PC-9 (cell line): ENCODE results near the gene ROBO1. TPM values are rescaled to one million over a fixed set of nuclear protein-coding genes. Genes with fewer than 3 reads are reported as not detected.

Experiments used
- BruUV-seq: library from RNA; stranded (reverse); fragments of 400-500 nt; replicated peaks from 2 replicates; lab custom pipeline; 2021; lab: Mats Ljungman, UMichigan
- CTCF ChIA-PET: fragments of 300-600 bp; sonication (Branson Sonifier 250); formaldehyde crosslinking; loops from one replicate; lab custom pipeline; 2022; ENCODE audit warnings: antibody characterized with exemption; lab: Charles Lee
- POLR2A ChIA-PET: fragments of 300-600 bp; sonication (Branson Sonifier 250); formaldehyde crosslinking; loops from one replicate; lab custom pipeline; 2022; ENCODE audit warnings: antibody characterized with exemption; ENCODE audit not compliant: unreplicated experiment; lab: Charles Lee
- DNase-seq, 2 experiments: peaks; one replicate each; pipeline versions ENCODE4 v3.0.0 to v3.0.0-alpha.2; 2015 to 2022; ENCODE audit warnings: mixed read lengths in 1 of 2
- H2AFZ ChIP-seq: fragments of 200-600 bp; sonication (generic); 2 replicates; pipeline ENCODE4 v1.8.1; 2017; ENCODE audit warnings: antibody characterized with exemption
- H3F3A ChIP-seq: fragments of 200-600 bp; sonication (generic); 2 replicates; pipeline ENCODE4 v1.8.1; 2017; ENCODE audit warnings: antibody characterized with exemption, mild to moderate bottlenecking, low read depth; ENCODE audit not compliant: insufficient read depth
- H3K27ac ChIP-seq: fragments of 200-600 bp; sonication (generic); 2 replicates; pipeline ENCODE4 v1.6.1; 2016; ENCODE audit warnings: mixed run types
- H3K27me3 ChIP-seq: fragments of 200-600 bp; sonication (generic); 2 replicates; pipeline ENCODE4 v1.6.1; 2016; ENCODE audit warnings: low read depth, mixed run types; ENCODE audit not compliant: insufficient read depth
- H3K36me3 ChIP-seq: fragments of 200-600 bp; sonication (generic); 2 replicates; pipeline ENCODE4 v1.6.1; 2016; ENCODE audit warnings: low read depth, mixed run types
- H3K4me1 ChIP-seq: fragments of 200-600 bp; sonication (generic); replicated peaks from 2 replicates; pipeline ENCODE4 v1.6.1; 2016; ENCODE audit warnings: mixed run types; ENCODE audit not compliant: insufficient read depth
- H3K4me2 ChIP-seq: fragments of 200-600 bp; sonication (generic); 2 replicates; pipeline ENCODE4 v1.6.1; 2017; ENCODE audit warnings: mixed run types
- H3K4me3 ChIP-seq: fragments of 200-600 bp; sonication (generic); 2 replicates; pipeline ENCODE4 v1.6.1; 2016; ENCODE audit warnings: mixed run types
- H3K79me2 ChIP-seq: fragments of 200-600 bp; sonication (generic); 2 replicates; pipeline ENCODE4 v1.6.1; 2017; ENCODE audit warnings: low read depth, mixed run types
- H3K9me2 ChIP-seq: fragments of 200-600 bp; sonication (generic); 2 replicates; pipeline ENCODE4 v1.8.1; 2017; ENCODE audit warnings: mild to moderate bottlenecking; ENCODE audit not compliant: insufficient read depth
- H3K9me3 ChIP-seq: fragments of 200-600 bp; sonication (generic); 2 replicates; pipeline ENCODE4 v1.8.1; 2016; ENCODE audit warnings: low read depth; ENCODE audit not compliant: insufficient read depth
- H4K20me1 ChIP-seq: fragments of 200-600 bp; sonication (generic); 2 replicates; pipeline ENCODE4 v1.8.1; 2017; ENCODE audit not compliant: insufficient read depth
- EZH2 ChIP-seq: fragments of 200-600 bp; sonication (generic); IDR thresholded peaks from 2 replicates; pipeline ENCODE4 v1.8.0; 2017; ENCODE audit warnings: antibody characterized with exemption, low read depth
- intact Hi-C: fragments of 100-400 bp; cut with micrococcal nuclease; formaldehyde crosslinking; loops from one replicate; pipeline ENCODE4 v1.10.0; 2022; ENCODE audit not compliant: unreplicated experiment
- total RNA-seq: library from RNA; stranded (reverse); gene quantifications from 2 replicates; pipeline ENCODE4 v1.2.3, GENCODE V29; 2021
- TF ChIP-seq, protein P1 (sequence below): fragments of 200-600 bp; sonication (generic); conservative IDR thresholded peaks from 2 replicates; pipeline ENCODE4 v1.6.1; 2017; ENCODE audit warnings: mixed run types, antibody characterized with exemption, mild to moderate bottlenecking, moderate library complexity

Gene ROBO1
- total RNA-seq, 1 experiment from 2014 or later = 17.5 TPM

GRCh38 chr3:79497447-79498111 is 270.2 kb downstream of the ROBO1 start:
- no TSS peak for BruUV-seq
- CTCF ChIA-PET = no interaction called here

GRCh38 chr3:79491029-79491641 is 276.7 kb downstream of the ROBO1 start:
- CTCF ChIA-PET = no interaction called here
- intact Hi-C loops = no loop called here
- BruUV-seq = no TSS peak

More at GRCh38 chr3:79497447-79498111, 270.2 kb downstream of the ROBO1 start:
- H3K9me2 ChIP-seq = no peaks in the 10 kb centered on the region
- no peaks in the 10 kb centered on the region for H3F3A ChIP-seq
- DNase-seq = no peak
- intact Hi-C loops = loop anchor here (2.0 to 5.0 kb wide), 3 partner anchors 410 to 840 kb away; no protein-coding TSS in a partner anchor
- H3K27me3 ChIP-seq = no peaks in the 10 kb centered on the region
- H4K20me1 ChIP-seq = no peaks in the 10 kb centered on the region
- H3K9me3 ChIP-seq = no peaks in the 10 kb centered on the region
- H2AFZ ChIP-seq = no peak overlapping the region
- POLR2A ChIA-PET = no interaction called here
- H3K27ac ChIP-seq = no peak overlapping the region
- H3K4me3 ChIP-seq = no peak overlapping the region
- no peaks in the 10 kb centered on the region for H3K36me3 ChIP-seq
- H3K4me2 ChIP-seq = no peak overlapping the region
- no peaks in the 10 kb centered on the region for H3K4me1 ChIP-seq
- no peaks in the 10 kb centered on the region for H3K79me2 ChIP-seq
- TF ChIP-seq EZH2 = no peak
- TF ChIP-seq, protein P1, sequence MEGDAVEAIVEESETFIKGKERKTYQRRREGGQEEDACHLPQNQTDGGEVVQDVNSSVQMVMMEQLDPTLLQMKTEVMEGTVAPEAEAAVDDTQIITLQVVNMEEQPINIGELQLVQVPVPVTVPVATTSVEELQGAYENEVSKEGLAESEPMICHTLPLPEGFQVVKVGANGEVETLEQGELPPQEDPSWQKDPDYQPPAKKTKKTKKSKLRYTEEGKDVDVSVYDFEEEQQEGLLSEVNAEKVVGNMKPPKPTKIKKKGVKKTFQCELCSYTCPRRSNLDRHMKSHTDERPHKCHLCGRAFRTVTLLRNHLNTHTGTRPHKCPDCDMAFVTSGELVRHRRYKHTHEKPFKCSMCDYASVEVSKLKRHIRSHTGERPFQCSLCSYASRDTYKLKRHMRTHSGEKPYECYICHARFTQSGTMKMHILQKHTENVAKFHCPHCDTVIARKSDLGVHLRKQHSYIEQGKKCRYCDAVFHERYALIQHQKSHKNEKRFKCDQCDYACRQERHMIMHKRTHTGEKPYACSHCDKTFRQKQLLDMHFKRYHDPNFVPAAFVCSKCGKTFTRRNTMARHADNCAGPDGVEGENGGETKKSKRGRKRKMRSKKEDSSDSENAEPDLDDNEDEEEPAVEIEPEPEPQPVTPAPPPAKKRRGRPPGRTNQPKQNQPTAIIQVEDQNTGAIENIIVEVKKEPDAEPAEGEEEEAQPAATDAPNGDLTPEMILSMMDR = peak; percentile 84

DNA sequence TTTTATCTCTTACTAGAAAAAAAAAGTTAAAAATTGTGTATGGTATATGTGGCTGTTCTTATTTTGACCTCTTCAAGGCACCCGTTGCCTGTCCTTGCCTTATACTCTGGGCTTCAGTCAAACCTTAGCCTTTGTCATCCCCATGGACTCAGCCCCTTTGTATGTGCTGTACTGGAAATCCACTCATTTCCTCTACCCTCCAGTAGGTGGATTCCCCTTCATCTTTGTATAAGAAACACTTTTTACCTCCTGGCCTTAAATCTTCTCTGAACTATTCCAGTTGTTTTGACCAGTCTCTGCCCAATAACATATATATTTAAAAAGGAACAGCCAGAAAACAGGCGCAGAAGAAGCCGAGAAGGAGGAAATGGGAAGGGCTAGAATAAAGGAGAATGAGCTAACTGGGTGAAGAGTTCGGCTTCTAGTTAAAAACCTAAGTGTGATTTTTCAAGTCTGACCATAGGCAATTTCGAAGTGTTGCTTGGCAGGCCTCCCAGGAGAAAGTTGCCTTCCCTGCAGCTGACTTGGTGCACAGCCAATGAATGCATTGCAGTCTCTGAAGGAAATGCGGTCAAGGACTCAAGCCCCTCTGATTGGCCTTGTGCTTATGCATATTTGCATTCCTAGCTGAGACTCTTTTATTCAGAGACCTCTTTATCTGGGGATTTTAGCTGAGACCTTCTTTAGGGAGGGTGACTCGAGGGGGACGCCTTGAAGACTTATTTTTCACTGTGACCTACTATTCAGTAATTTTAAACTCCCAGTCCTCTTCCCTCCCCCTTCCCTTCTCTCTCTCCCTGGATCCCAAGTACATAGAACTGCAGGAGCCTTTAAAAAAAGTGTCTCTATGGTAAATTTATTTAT is 277.4 kb downstream of the ROBO1 start:
- no peak for TF ChIP-seq EZH2
- TF ChIP-seq, protein P1 = no peak; the same call in 1 of the 2 replicates
- Histone ChIP-seq H3K4me1 (no peaks in the 10 kb centered on the region), H3K27ac (no peak overlapping the region), H3K27me3 (no peaks in the 10 kb centered on the region), H3K4me2 (no peak overlapping the region), H3K9me2 (no peaks in the 10 kb centered on the region), H4K20me1 (no peaks in the 10 kb centered on the region), H3K36me3 (no peaks in the 10 kb centered on the region), H3K4me3 (no peak overlapping the region), H3F3A (no peaks in the 10 kb centered on the region), H3K9me3 (no peaks in the 10 kb centered on the region), H3K79me2 (no peaks in the 10 kb centered on the region), H2AFZ (no peak overlapping the region)
- no peak for DNase-seq
- ChIA-PET POLR2A (no interaction called here), CTCF (no interaction called here)
- intact Hi-C loops = no loop called here
- no TSS peak for BruUV-seq

More at GRCh38 chr3:79491029-79491641, 276.7 kb downstream of the ROBO1 start:
- Histone ChIP-seq H3K27me3 (no peaks in the 10 kb centered on the region), H3K9me3 (no peaks in the 10 kb centered on the region), H4K20me1 (no peaks in the 10 kb centered on the region), H3F3A (no peaks in the 10 kb centered on the region), H3K4me3 (no peak overlapping the region), H2AFZ (no peak overlapping the region), H3K4me1 (no peaks in the 10 kb centered on the region), H3K4me2 (no peak overlapping the region), H3K79me2 (no peaks in the 10 kb centered on the region), H3K9me2 (no peaks in the 10 kb centered on the region), H3K36me3 (no peaks in the 10 kb centered on the region), H3K27ac (no peak overlapping the region)
- no peak for TF ChIP-seq EZH2
- TF ChIP-seq, protein P1 = no peak
- POLR2A ChIA-PET = interaction anchor here (0.6 to 0.7 kb wide), 2 partner anchors 89 to 1949 kb away, joined by 22 to 31 read pairs; no protein-coding TSS in a partner anchor
- DNase-seq = no peak
